GM04504 (cell line): ENCODE results near the gene HMHB1.

Source experiments
- DNase-seq: peaks from one replicate; pipeline ENCODE4 v3.0.0-alpha.2; 2012; ENCODE audit warnings: low read depth

The HMHB1 gene

DNA sequence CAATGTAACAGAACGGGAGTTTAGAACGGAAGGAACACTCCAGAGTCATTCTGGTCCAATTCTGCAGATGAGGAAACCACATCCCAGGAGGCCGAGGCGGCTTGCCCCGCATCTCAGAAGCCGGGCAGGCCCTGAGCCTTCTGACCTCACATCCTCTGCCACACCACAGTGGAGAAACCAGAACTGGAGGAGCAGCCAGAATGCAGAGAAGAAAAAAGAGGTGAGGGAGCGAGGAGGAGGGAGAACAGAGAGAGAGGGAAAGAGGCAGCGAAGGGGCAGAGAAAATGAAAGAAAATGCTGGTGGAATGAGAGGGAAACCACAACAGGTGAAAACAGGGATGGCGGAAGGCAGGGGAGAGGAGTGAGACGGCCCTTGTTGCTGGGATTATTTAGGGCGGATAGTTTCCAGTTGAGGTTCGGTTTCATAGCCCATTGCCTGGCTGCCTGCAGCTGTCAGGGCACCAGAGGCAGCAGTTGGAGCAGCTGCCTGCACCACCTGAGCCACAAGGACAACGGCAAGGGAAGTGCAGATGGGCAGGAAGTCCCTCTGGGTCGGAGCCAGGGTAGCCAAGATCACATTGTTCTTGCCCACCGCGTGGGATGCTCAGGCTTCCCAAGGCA is at the start of gene HMHB1:
TSS of gene HMHB1 (plus strand) at position 77 of the 621 bp plus-strand sequence.
- no peak for DNase-seq

DNA sequence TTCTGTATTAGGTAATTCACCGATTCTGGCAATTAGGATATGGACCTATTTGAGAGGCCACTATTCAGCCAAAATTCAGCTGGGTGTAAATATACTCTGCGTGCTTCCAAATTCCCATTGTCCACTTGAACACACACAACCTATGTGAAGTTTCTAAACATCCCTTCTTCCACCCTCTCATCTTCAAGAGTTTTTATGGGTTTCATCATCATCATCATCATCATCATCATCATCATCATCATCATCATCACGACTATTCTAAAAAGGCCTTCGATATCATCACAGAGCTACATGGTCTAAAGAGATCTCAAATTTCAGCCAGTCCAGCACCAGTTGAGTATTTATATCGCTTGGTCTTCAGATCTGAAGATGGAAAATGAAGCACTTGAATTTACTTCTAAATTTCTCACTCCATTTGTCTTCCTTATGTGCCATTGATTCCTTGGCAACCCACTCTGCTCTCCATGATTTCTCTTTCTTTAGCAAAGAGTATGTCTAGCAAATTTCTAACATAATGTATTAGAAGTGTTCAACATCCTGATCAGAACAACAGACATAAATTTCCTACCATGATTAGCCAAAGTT is 49.2 kb upstream of the HMHB1 start:
- DNase-seq = no peak

DNA sequence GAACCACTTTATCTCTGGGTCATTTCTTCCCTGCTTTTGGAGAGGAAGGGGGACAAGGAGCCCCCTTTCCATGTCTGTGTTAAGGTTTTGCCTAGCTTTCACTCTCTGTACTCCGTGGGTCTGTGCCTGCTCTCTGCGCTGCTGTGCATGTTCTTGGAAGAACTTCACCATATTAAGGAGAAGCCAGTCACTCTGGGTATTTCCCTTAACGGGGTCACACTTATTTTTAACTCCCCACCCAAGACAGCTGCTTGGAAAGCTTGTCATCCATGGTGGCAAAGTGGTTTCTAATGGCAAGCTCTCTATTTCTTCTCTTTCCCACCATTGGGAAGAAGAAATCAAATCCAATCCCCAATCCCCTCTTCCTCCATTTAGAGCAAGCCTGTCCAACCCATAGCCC is 44.8 kb upstream of the HMHB1 start:
- no peak for DNase-seq

DNA sequence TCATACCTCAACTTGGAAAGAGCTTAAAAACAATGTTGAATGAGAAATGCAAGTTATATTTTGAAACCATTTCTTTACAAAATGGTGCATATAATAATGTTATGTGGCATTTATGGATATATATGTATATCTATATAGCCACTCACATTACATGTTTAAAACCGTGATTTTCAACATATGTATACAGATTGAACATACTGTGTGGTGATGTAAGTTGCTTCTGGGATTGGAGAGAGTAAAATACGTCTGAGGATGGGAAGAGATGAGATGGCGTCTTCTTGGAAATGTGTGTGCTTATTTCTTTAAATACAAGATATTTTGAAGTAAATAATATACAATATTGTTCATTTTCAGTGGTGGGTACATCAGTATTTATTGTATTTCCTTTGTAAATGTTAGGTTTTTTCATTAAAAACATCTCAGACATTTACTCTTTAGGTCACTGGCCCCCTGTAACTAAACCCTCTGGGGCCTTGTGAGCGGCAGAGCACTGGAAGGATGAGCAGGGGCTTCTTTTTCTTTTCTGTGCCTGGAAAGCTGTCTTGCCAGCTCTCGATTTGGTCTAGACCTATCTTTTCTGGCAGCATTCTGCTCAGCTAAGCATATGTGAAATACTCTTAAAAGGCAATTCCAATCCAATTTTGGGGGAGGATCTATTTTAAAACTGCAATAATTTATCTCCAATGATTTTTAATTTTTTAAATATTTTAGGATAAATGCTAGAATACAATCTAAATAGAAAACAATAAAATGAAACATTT is 42.8 kb upstream of the HMHB1 start:
- no peak for DNase-seq

DNA sequence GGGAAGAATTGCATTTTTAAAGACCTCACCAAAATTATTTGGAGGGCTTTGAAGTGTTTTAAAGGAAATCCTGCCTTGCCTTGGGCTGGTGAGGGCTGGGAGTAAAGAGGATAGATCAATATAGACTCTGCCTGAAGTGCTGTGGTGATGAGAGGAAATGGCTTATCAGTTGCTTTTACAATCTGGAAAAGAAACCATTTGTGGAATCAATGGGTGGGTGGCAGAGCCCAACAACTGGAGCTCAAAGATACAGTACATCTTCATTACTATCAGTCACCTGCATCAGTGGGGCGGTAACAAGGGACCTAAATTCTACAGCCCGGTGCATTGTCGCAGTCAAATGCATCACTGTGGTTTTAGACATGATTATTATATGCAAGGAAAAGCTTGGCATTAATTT is 41.5 kb upstream of the HMHB1 start:
- DNase-seq = no peak

DNA sequence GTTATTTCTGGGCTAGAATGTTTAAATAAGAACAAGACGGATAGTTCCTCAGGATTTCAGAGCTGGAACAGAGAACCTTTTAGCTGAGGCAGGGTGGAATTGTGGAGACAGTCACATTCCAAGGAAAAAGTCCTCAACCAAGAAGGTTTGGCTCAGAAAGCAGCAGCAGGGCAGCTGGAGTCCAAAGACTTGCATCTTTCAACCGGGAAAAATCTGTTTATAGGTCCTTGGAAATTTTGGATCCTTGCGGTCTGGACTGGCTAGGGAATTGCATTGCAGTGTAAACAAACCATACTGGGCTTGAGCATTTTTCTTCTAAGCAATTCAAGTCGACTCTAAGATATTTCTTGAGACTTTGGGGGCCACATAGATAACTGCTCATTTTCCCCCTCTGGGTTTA is 40.8 kb upstream of the HMHB1 start:
- no peak for DNase-seq

DNA sequence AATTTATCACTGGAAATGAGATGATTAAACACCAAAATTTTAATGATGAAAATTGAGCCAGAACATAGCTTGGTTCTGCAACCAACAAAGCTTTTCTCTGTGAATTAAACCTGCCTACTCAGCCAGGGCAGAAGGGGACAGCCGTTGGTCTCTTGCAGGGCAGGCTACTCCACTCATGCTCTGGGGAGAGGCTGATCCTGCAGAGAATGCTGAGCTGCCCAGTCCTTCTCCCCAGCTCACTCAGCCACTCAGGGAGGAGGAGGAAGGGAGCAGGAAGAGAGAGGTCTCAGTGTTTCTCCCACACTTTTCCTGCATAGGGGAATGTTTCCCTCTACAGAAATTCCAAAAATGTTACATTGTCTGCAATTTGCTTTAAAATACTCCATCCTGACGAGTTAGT is 40.4 kb upstream of the HMHB1 start:
- DNase-seq = no peak

DNA sequence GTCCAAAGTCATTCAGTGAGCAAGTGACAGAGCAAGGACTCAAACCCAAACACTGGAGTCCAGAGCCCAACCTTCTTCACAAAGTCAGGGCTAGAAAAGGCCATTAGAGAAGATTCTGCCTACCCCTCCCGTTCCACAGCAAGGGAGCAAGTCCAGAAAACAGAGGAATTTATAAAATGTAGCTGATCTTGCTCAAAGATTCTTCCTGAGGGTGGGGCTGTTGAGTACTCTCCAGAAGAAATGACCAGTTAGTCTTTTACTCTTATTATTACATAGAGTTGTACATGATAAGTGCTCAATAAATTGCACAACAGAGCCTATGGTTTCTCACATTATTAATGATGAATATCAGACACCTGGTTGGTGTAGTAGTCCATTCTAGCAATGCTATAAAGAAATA is 39.3 kb upstream of the HMHB1 start:
- DNase-seq = no peak

DNA sequence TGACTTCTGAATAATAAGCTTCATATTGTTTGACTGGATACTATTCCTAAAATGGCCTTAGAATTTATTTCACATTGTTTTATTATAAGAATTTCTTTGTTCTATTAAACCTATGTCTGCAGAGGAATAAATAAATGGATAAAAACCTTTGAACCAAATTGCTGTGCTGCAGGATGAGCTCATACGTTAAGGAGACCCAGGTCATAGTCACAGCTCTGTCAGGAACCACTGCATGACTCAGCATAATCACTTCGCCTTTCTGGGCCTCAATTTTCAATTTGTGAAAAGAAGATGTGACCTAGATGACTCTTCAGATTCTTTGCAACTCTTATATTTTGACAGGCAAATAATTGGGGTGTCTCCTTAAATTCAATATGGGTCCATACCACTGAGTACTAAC is 36.7 kb upstream of the HMHB1 start:
- DNase-seq = no peak

DNA sequence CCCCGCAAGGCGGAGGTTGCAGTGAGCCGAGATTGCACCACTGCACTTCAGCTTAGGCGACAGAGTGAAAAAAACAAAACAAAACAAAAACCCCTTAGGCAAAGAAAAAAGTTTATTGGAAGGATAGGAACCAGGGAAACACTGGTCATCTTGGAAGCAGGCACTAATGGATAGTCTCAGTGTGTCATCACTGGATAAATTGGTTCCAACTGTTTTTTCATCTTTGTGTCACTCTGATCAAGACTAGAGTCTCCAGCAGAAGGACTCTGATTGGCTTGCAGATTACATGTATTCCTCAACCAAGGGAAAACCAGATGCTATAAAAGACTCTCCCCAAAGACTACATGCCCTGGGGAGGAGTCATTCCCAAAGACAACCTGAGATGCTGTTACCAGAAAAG is 35.0 kb upstream of the HMHB1 start:
- peak; percentile 66 for DNase-seq

DNA sequence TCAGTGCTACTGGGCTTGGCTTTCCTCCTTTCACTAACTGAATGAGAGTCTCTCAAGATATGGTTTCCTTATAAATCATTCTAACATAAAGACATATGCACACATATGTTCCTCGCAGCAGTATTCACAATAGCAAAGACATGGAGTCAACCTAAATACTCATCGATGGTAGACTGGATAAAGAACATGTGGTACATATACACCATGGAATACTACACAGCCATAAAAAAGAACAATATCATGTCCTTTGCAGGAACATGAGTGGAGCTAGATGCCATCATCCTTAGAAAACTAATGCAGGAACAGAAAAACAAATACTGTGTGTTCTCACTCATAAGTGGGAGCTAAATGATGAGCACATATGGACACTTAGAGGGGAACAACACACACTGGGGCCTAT is 32.5 kb upstream of the HMHB1 start:
- no peak for DNase-seq

DNA sequence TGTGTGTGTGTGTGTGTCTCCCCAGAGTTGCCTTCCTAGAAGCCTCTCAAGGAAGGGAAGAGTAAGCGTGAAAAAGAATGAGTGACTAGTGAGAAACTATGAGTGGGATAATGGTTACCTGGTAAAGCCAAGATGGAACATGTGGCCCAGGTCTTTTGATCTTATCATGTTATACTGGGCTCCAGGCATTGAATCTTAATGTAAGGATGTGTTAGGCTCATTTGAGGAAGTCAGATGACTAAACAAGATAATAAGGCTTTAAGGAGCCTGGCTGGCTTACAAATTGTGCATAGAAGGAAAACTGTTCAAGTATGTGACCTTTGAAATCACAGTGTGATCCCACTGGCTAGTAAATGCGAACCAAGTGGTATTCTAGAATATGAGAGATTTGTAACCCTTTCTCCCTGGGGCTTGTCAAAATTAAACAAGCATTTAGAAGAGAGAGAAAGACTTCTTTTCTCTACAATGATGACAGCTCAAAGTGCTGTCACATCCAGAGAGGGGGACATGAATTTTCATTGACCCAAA is 29.9 kb upstream of the HMHB1 start:
- no peak for DNase-seq

DNA sequence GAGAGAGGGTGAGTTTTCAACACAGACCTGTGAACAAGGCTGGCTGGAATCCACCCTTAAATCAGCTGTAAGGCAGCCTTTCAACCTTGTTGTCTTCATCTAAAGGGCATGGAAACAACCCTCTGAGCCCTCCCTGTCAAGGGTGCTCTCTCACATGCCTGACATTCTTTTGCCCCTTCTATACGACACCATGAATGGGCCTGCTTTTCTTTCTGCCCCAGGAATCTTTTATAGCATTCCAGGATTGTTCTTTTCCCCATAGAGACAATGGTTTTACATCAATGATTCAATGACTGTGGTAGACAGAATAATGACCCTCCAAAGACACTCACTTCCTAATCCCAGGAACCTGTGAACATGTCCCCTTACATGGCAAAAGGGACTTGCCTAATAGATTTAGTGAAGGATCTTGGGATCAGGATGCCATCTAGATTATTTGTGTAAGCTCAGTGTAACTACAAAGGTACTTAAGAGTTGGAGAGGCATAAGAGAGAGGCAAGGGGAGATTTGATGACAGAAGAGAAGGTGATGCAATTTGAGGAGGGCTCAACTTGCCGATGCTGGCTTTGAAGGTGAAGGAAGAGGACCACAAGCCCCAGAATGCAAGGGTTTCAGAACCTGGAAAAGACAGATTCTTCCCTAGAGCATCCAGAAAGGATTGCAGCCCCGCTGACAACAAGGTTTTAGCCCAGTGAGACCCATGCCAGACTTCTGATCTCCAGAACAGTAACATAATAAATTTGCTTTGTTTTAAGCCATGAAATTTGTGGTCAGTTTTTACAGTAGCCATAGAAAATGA is 29.2 kb upstream of the HMHB1 start:
- DNase-seq = no peak

DNA sequence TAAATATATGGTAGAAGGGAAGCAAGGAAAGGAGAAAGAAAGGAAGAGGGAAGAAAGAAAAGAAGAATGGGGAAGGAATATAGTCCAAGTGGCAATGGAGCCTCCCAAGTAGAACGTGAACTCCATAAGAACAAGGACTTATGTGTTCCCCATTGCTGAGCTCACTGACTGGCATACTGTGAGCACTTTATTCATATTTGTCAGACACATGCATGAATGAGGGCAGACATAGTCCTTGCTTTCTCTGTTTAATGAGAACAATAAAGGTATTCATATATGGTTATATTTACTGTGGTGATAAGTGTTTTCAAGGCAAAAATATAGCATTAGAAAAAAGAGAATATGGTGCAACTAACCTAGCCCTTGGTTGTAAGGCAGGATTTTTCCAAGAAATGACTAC is 23.6 kb upstream of the HMHB1 start:
- DNase-seq = no peak

DNA sequence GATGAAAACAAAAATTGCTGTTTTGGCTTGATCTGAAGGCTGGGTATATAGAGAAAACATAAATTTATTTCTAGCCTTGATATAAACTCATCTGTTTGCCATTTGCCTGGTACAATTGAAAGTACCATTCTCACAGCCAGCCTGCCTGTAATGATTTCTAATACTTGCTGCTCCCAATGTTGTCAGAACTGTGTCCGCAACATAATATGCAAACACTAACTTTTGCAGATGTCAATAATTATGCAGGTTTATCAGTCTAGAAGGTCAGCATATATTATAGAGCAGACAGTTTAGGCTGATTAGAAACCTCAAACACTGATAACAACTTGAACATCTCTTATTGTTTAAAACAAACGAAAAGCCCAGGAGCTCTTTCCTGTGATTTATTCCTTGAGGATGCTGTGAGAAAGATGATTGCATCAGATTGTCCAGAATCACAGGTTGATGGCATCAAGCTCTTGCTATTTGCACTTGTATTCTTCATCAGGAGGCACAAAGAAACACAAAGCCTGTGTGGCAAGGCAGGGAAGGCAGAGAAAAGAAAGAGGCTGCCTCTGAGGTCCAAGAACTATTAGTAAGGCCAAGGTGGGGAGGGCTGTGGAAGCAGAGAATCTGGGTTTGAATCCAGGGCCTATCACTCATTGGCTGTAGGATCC is 21.4 kb upstream of the HMHB1 start:
- DNase-seq = no peak

DNA sequence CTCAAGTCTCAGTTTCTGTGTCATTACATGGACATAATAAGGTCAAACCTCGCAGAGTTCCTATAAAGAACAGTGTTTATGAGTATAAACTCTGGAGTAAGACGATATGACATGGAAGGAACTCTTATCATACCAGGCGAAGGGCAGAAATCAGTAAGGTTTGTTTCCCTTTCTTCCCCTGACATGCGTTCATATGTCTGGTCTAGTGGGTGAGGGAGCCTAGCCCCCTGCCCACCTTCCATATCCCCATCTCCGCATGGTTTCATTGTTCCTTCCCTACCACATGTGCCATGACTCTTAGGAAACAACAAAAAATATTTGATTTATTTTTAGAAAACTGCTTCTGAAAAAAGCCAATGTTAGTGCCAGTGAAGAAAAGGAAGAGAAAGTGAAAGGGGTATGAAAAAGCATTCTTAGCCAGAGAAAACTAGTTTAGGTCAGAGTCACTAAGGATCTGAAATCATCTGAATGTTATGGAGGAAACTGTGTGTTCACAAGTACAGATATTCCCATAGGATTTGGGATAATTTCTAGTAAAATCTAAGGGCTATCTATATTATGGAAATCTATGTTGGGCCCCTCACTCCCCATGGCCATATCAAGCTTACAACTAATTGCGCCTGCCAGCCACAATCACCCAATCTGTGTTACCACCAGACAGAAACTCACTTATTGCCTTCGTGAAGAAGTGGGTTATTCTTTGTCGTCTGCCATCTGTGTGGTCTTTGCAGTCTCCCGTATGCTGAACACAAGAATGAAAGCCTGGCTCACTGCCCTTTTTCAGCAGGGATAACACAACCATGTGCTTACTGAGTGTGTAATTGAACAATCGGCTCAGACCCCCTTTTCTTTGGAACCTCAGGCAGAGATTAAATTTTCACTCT is 19.9 kb upstream of the HMHB1 start:
- no peak for DNase-seq

DNA sequence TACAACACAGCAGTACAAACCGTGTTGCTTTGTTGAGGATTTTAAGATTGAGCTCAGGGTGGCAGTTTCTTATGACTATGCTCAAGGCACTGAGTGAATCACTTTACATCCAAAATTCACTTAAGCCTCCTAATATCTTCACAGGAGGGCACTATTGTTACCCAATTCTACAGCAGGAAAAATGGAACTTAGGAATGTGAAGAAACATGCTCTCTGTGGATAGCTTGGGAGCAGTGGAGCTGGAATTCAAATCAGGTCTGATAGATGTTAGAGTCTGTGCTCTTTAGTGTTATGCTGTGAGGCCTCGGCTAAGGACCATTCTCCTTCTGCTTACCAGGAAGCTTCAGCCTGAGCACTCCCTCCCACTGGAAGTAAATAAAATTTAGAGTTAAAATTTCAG is 18.7 kb upstream of the HMHB1 start:
- DNase-seq = no peak

DNA sequence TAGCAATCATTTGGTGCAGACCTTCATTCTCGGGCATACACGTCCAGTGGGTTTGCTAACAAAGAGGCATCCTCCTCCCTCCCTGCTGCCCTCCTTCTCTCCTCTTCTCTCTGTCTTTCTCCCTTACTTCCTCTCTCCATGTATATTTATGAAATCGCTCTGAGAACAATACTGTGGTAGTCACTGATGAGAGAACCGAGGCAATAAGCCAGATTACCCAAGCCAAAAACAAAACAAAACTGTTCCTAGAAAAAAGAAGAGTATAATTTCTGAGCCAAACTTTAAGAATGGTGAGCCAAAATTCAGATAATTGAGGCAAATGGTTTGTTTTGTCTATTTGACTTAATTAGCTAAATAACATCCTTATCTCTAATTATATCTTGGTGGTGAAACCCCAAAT is 15.8 kb upstream of the HMHB1 start:
- no peak for DNase-seq

DNA sequence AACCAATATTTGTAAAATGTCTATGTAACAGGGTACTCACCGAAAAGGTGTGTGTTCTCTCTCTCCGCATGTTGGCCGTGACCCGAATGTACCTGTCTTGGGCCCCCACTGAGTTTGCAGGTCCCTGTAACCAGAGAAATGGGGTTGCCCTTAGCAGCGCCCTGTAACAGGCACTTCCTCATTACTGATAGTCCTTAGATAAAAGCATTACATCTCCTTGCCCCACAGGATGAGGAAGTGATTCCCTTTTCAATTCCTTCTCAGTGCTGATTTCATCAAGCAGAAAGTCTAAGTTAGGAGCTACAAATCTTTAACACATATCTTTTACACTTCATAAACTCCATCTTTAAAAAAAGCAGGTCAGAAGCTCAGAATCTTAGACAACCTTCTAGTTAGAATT is 15.2 kb upstream of the HMHB1 start:
- DNase-seq = no peak

DNA sequence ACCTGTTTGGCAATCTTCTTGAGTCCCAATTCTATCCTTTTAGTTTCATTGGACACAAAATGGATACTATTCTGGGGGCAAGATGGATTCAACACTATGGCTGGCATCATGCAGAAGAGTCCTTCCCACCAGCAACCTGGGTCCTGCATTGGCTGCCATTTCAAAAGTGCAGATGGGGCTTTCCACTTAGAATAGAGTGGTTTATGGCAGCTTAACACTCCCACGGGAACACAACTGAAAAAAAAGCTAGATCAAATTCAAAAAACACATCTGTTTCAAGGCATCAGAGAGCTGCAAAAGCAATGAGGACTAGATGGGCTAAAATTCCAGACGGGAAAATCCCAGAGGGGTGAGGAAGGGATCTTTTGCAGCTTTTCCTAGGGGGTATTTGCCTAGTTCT is 11.2 kb upstream of the HMHB1 start:
- no peak for DNase-seq
